OCI-LY3 (cell line): ENCODE measurements around the gene PAWR.

Experiments used
- CTCF ChIP-seq: fragments of 200-600, 300-600 bp; sonication (generic); IDR thresholded peaks from 2 replicates; pipeline ENCODE4 v1.5.1; 2014; ENCODE audit warnings: antibody characterized with exemption, low read length, low read depth
- EZH2phosphoT487 ChIP-seq: fragments of 200-600 bp; shearing (Covaris generic); IDR thresholded peaks from 2 replicates; pipeline ENCODE4 v1.6.1; 2018; ENCODE audit warnings: antibody characterized with exemption, mixed run types, low read depth

DNA sequence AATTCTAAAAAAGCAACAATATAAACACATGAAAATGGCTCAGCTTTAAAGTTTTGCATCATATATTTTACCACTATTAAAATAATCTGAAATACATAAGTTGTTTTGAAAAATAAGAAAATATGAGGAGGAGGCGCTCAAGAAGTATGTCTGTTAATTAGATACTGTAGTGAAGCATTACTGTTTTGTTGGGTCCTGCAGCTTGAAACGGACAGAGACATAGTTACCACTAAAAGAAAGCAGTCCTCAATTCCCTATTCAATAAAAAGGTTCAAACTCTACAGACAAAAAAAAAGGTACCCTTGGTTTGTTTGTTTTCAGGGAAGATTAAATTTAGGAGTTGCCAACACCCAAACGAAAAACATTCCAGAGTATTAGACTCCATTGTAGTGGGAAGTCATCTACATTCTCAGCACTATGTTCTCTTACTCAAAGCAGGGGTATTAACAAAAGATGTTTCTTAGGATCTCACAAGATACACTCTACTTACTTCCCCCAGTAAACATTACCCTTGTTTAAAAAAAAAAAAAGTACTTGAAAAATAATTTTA lies 3.0 kb downstream of the PAWR start:
- TF ChIP-seq CTCF: no peak
- TF ChIP-seq EZH2phosphoT487: no peak
